ENCODE results near the gene KRT26. TPM values are rescaled to one million over a fixed set of nuclear protein-coding genes. Genes with fewer than 3 reads are reported as not detected.

KRT26 gene, protein sequence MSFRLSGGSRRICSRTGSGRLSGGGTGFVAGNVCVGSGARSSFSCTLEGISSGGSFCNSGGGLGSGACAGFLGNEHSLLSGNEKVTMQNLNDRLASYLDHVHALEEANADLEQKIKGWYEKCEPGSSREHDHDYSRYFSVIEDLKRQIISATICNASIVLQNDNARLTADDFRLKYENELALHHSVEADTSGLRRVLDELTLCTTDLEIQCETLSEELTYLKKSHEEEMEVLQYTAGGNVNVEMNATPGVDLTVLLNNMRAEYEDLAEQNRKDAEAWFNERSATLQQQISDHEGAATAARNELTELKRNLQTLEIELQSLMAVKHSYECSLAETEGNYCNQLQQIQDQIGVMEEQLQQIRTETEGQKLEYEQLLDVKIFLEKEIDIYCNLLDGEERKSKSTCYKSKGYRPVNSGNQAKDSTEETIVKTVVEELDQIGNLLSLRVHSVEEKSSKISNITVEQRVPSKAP
- not detected for total RNA-seq
- polyA plus RNA-seq: not detected

DNA sequence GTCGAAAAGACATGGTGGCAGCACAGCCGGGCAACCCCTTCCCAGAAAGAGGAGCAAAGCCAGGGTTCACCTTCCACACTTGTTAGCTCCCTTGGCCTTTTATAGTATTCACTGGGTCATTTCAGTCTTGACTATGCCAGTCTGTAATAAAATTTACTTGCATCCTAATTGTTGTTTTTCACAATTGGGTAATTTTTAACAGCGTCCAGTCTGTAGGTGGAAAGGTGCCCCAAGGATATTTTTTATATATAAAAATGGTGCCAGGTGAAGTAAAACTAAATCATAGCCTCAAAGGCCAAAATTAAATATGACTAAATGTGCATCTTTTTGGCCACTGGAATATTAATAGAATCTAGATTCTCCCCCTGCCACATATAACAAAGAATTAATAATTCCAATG, at the start of gene KRT26:
Gene KRT26 (minus strand): TSS at position 101 of the 400 bp plus-strand sequence. CDS start 88 bp downstream, at position 13.
- no peak for DNase-seq
- Mint-ChIP-seq H3K4me3 (no peak within 1 kb of the TSS), H3K27ac (no peak within 1 kb of the TSS), H3K27me3 (peaks cover 34 to 43% of the 10 kb centered on the region in 2 donors), H3K9me3 (no peaks in the 10 kb centered on the region), H3K4me1 (no peaks in the 10 kb centered on the region), H3K36me3 (no peaks in the 10 kb centered on the region)
- H3K36me3 ChIP-seq (ENCODE audit: insufficient read depth, low read length): no peaks in the 10 kb centered on the region
- no peaks in the 10 kb centered on the region for H3K9me3 ChIP-seq (ENCODE audit: control insufficient read depth in 1 of 2, low read length in 2 of 2)
- H3K4me3 ChIP-seq (ENCODE audit: low read length in 2 of 2): no peak within 1 kb of the TSS
- intact Hi-C loops (cut with micrococcal nuclease): no loop called here
- POLR2A ChIA-PET (ENCODE audit: partially characterized antibody): no interaction called here
- CTCF ChIA-PET (ENCODE audit: partially characterized antibody): no interaction called here
- H3K4me1 ChIP-seq (ENCODE audit: insufficient read depth, low read length): no peaks in the 10 kb centered on the region
- H3K27ac ChIP-seq (ENCODE audit: low read depth, low read length): no peak within 1 kb of the TSS
- peaks cover 20% of the 10 kb centered on the region for H3K27me3 ChIP-seq (ENCODE audit: insufficient read depth, low read length)

DNA sequence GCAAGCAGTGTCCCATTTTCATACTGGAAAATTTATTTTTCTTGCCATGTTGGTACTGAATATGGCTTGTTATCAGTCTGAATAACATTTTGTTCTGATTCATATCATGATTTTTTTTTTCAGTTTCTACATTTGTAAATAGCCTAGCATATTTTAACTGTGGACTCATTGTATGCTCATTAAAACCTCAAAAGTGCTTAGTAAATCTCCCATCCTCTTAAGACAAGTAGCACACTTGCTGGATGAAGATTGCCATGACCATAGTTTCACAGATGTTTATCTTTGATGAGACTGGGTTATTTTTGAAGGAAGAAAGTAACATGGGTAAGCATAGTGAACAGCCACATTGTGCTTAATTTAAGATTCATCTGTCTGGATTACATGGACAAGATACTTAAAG, 49.5 kb upstream of the KRT26 start:
- intact Hi-C loops (cut with micrococcal nuclease): no loop called here
- Histone ChIP-seq H3K4me1 (ENCODE audit: insufficient read depth, low read length) (peaks cover 22% of the 10 kb centered on the region), H3K27ac (ENCODE audit: low read depth, low read length) (no peak overlapping the region), H3K9me3 (ENCODE audit: control insufficient read depth in 1 of 2, low read length in 2 of 2) (no peaks in the 10 kb centered on the region), H3K27me3 (ENCODE audit: insufficient read depth, low read length) (no peaks in the 10 kb centered on the region), H3K36me3 (ENCODE audit: insufficient read depth, low read length) (peaks cover 8% of the 10 kb centered on the region), H3K4me3 (ENCODE audit: low read length in 2 of 2) (no peak overlapping the region)
- no peak for DNase-seq
- H3K27me3 Mint-ChIP-seq: peaks cover 7 to 10% of the 10 kb centered on the region in 2 donors
- ChIA-PET POLR2A (ENCODE audit: partially characterized antibody) (no interaction called here), CTCF (ENCODE audit: partially characterized antibody) (interaction anchor here (1.3 to 1.6 kb wide), 2 partner anchors 18 to 842 kb away, joined by 4 to 6 read pairs; no protein-coding TSS in a partner anchor)
- no peak overlapping the region for H3K27ac Mint-ChIP-seq
- peaks cover 5 to 31% (median 15%) of the 10 kb centered on the region in 4 donors for H3K4me1 Mint-ChIP-seq
- H3K36me3 Mint-ChIP-seq: peaks cover 20 to 45% of the 10 kb centered on the region in 2 donors
- H3K4me3 Mint-ChIP-seq: no peak overlapping the region
- peaks cover 0 to 2% (median 0%) of the 10 kb centered on the region in 8 donors for H3K9me3 Mint-ChIP-seq

DNA sequence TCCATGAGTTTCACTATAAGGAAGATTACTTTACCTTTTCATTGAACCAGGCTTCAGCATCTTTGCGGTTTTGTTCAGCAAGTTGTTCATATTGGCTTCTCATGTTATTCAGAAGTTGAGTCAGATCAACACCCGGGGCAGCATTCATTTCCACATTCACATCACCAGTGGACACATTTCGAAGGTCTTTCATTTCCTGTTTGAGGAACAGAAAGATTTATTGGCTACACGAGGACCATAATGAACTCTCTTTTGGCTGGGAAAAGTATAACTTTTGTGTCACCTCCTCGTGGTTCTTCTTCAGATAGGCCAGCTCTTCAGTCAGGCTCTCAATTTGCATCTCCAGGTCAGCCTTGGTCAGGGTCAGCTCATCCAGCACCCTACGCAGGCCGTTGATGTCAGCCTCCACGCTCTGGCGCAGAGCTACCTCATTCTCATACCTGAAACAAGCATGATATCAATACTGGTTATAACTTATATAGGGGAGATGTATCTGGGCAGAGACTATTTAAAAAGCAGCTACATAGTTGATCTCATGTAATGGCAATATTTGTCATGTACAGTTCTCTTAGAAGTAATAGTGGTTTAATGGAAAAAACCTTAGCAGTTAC, 48.3 kb upstream of the KRT26 start:
- POLR2A ChIA-PET (ENCODE audit: partially characterized antibody): interaction anchor here (1.6 to 2.8 kb wide), 2 partner anchors 858 to 869 kb away, joined by 4 to 44 read pairs; partner anchors contain the start of gene EIF1
- peaks cover 0 to 3% (median 0%) of the 10 kb centered on the region in 8 donors for H3K9me3 Mint-ChIP-seq
- peak overlapping the region in 7 of 8 donors; percentile 8 to 84 (median 56) for H3K4me3 Mint-ChIP-seq
- Histone ChIP-seq H3K4me1 (ENCODE audit: insufficient read depth, low read length) (peaks cover 22% of the 10 kb centered on the region), H3K4me3 (ENCODE audit: low read length in 2 of 2) (no peak overlapping the region), H3K36me3 (ENCODE audit: insufficient read depth, low read length) (peaks cover 8% of the 10 kb centered on the region), H3K27ac (ENCODE audit: low read depth, low read length) (no peak overlapping the region), H3K27me3 (ENCODE audit: insufficient read depth, low read length) (no peaks in the 10 kb centered on the region), H3K9me3 (ENCODE audit: control insufficient read depth in 1 of 2, low read length in 2 of 2) (no peaks in the 10 kb centered on the region)
- no peak for DNase-seq
- intact Hi-C loops (cut with micrococcal nuclease): no loop called here
- peak overlapping the region in 3 of 7 donors; percentile 30 to 86 (median 72) for H3K27ac Mint-ChIP-seq
- H3K36me3 Mint-ChIP-seq: peaks cover 20 to 41% of the 10 kb centered on the region in 2 donors
- CTCF ChIA-PET (ENCODE audit: partially characterized antibody): interaction anchor here (0.9 to 1.2 kb wide), 2 partner anchors 828 to 845 kb away, joined by 5 read pairs; no protein-coding TSS in a partner anchor
- H3K4me1 Mint-ChIP-seq: peaks cover 5 to 31% (median 15%) of the 10 kb centered on the region in 4 donors
- peaks cover 2% of the 10 kb centered on the region in 2 donors for H3K27me3 Mint-ChIP-seq

DNA sequence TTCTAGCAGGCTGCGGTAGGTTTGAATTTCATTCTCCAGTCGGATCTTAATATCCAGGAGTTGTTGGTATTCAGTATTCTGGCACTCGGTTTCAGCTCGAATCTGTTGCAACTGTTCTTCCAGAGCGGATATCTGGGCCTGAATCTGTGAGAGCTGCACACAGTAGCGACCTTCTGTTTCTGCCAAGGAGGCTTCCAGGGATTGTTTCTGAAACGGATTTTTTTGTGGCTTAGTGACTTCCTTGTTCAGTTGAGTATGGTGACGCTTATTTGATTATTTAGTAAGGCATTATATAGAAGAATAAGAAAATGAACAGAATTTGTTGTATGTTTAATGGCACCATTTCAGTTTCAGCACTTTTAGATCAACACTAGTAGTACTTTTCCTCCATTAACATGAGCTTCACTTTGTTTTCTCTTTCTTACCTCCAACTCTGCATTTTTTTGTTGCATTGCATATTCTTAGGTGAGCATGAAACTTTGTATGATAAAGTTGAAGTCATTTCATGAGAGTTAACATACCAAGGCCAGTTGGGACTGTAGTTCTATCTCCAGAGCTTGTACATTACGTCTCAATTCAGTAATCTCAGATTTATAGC, 47.6 kb upstream of the KRT26 start:
- ChIA-PET POLR2A (ENCODE audit: partially characterized antibody) (interaction anchor here (0.8 to 2.8 kb wide), 9 partner anchors 37 to 1620 kb away, joined by 3 to 44 read pairs (median 4); partner anchors contain the start of genes EIF1, PSMD3 and RPL19), CTCF (ENCODE audit: partially characterized antibody) (interaction anchor here (0.8 to 1.5 kb wide), 5 partner anchors 37 to 870 kb away, joined by 3 to 7 read pairs (median 5); partner anchors contain the start of gene EIF1)
- H3K27ac ChIP-seq (ENCODE audit: low read depth, low read length): peak overlapping the region; percentile 62
- H3K4me1 ChIP-seq (ENCODE audit: insufficient read depth, low read length): peaks cover 22% of the 10 kb centered on the region
- Mint-ChIP-seq H3K9me3 (peaks cover 0 to 3% (median 0%) of the 10 kb centered on the region in 8 donors), H3K4me3 (peak overlapping the region; percentile 73 to 89 (median 80)), H3K36me3 (peaks cover 20 to 37% of the 10 kb centered on the region in 2 donors), H3K27me3 (peaks cover 2 to 5% of the 10 kb centered on the region in 2 donors), H3K4me1 (peaks cover 5 to 31% (median 15%) of the 10 kb centered on the region in 4 donors), H3K27ac (peak overlapping the region; percentile 66 to 86 (median 79))
- peaks cover 8% of the 10 kb centered on the region for H3K36me3 ChIP-seq (ENCODE audit: insufficient read depth, low read length)
- DNase-seq: no peak
- H3K9me3 ChIP-seq (ENCODE audit: control insufficient read depth in 1 of 2, low read length in 2 of 2): no peaks in the 10 kb centered on the region
- intact Hi-C loops (cut with micrococcal nuclease): loop anchor here (5.0 kb wide), 1 partner anchor 1198 kb away; the partner anchor contains the start of gene DNAJC7
- no peaks in the 10 kb centered on the region for H3K27me3 ChIP-seq (ENCODE audit: insufficient read depth, low read length)
- peak overlapping the region; percentile 65 to 83 for H3K4me3 ChIP-seq (ENCODE audit: low read length in 2 of 2)

DNA sequence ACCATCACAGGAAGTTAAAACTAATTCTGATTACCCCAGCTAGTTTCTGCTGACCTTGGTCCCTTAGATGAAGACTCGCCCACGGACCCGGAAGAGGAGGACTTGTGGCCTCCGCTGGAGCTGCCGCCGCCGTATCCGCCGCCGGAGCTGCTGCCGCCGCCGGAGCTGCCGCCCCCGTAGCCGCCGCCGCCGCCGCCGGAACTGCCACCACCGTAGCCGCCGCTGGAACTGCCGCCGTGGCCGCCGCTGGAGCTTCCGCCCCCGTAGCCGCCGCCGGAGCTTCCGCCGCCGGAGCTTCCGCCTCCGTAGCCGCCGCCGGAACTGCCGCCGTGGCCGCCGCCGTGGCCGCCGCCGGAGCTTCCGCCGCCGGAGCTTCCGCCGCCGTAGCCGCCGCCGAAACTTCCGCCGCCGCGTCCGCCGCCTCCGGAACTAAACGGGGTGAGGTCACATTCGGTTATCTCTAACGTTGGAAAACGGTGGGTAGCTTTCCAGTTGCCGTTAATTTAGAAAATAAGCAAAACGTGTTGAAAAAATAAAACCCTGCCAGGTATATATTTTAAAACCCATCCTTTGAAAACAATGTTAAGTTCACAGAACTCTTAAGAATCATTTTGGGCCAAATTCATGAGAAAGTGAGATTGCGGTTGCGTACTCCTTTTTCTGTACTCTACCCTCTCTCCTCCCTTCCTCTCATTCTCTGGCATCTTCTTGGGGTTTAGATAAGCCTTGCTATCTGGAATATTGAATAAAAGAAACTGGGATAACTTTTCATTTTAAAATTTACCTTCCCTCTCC, 46.9 kb upstream of the KRT26 start:
- peak overlapping the region; percentile 62 for H3K27ac ChIP-seq (ENCODE audit: low read depth, low read length)
- H3K36me3 ChIP-seq (ENCODE audit: insufficient read depth, low read length): peaks cover 8% of the 10 kb centered on the region
- Mint-ChIP-seq H3K4me1 (peaks cover 5 to 31% (median 15%) of the 10 kb centered on the region in 4 donors), H3K27me3 (peaks cover 6 to 12% of the 10 kb centered on the region in 2 donors), H3K27ac (peak overlapping the region; percentile 86 to 97 (median 94)), H3K4me3 (peak overlapping the region; percentile 84 to 97 (median 94)), H3K36me3 (peaks cover 20 to 31% of the 10 kb centered on the region in 2 donors), H3K9me3 (peaks cover 0 to 3% (median under 1%) of the 10 kb centered on the region in 8 donors)
- no peaks in the 10 kb centered on the region for H3K9me3 ChIP-seq (ENCODE audit: control insufficient read depth in 1 of 2, low read length in 2 of 2)
- peak overlapping the region; percentile 65 to 83 for H3K4me3 ChIP-seq (ENCODE audit: low read length in 2 of 2)
- H3K4me1 ChIP-seq (ENCODE audit: insufficient read depth, low read length): peaks cover 22% of the 10 kb centered on the region
- intact Hi-C loops (cut with micrococcal nuclease): loop anchor here (1.0 to 5.0 kb wide), 3 partner anchors 847 to 1198 kb away; partner anchors contain the start of genes DNAJC7 and EIF1
- ChIA-PET CTCF (ENCODE audit: partially characterized antibody) (interaction anchor here (0.6 to 1.5 kb wide), 11 partner anchors 14 to 1455 kb away, joined by 3 to 7 read pairs (median 3); partner anchors contain the start of gene EIF1), POLR2A (ENCODE audit: partially characterized antibody) (interaction anchor here (0.7 to 2.8 kb wide), 18 partner anchors 10 to 1619 kb away, joined by 3 to 44 read pairs (median 4); partner anchors contain the start of genes DNAJC7, EIF1, PSMD3 and RPL19)
- H3K27me3 ChIP-seq (ENCODE audit: insufficient read depth, low read length): no peaks in the 10 kb centered on the region
- DNase-seq: peak; percentile 82 to 87 (median 84)

DNA sequence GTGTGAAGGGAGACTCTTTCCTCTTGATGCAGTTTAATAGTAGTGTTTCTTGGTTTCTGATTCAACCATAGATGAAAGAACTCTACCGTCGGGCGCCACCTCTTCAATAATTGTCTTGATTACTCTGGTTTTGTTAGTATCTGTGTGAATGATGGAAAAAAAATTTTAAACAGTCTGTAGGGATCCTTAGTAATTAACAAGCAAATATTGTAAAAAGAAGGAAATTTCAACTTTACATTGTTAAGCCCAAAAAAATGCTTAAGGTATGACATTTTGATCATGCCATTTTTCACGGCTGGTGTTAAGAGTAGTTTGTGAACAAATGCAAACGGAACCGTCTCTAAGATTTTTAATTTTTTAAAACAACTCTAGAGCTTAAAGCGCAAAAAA, 46.3 kb upstream of the KRT26 start:
- H3K27ac Mint-ChIP-seq: peak overlapping the region; percentile 86 to 97 (median 94)
- CTCF ChIA-PET (ENCODE audit: partially characterized antibody): interaction anchor here (0.6 to 1.5 kb wide), 10 partner anchors 14 to 1456 kb away, joined by 3 to 7 read pairs (median 4); no protein-coding TSS in a partner anchor
- peak overlapping the region; percentile 55 to 65 for H3K4me3 ChIP-seq (ENCODE audit: low read length in 2 of 2)
- peaks cover 6 to 17% of the 10 kb centered on the region in 2 donors for H3K27me3 Mint-ChIP-seq
- H3K27ac ChIP-seq (ENCODE audit: low read depth, low read length): peak overlapping the region; percentile 62
- peaks cover 8% of the 10 kb centered on the region for H3K36me3 ChIP-seq (ENCODE audit: insufficient read depth, low read length)
- H3K4me3 Mint-ChIP-seq: peak overlapping the region; percentile 84 to 97 (median 94)
- POLR2A ChIA-PET (ENCODE audit: partially characterized antibody): interaction anchor here (0.8 to 2.8 kb wide), 16 partner anchors 9 to 1199 kb away, joined by 3 to 44 read pairs (median 4); partner anchors contain the start of genes DNAJC7, EIF1, PSMD3 and SMARCE1
- no peaks in the 10 kb centered on the region for H3K9me3 ChIP-seq (ENCODE audit: control insufficient read depth in 1 of 2, low read length in 2 of 2)
- H3K27me3 ChIP-seq (ENCODE audit: insufficient read depth, low read length): no peaks in the 10 kb centered on the region
- H3K9me3 Mint-ChIP-seq: peaks cover 0 to 3% (median under 1%) of the 10 kb centered on the region in 8 donors
- peaks cover 5 to 31% (median 15%) of the 10 kb centered on the region in 4 donors for H3K4me1 Mint-ChIP-seq
- DNase-seq: peak in 1 of 5 donors; percentile 5
- intact Hi-C loops (cut with micrococcal nuclease): loop anchor here (1.0 to 5.0 kb wide), 3 partner anchors 848 to 1199 kb away; partner anchors contain the start of genes DNAJC7 and EIF1
- H3K4me1 ChIP-seq (ENCODE audit: insufficient read depth, low read length): peaks cover 22% of the 10 kb centered on the region
- H3K36me3 Mint-ChIP-seq: peaks cover 20 to 31% of the 10 kb centered on the region in 2 donors
